GM12874 (cell line): Measurements from ENCODE around the gene KCNIP4.

Experiments
- CTCF ChIP-seq: IDR thresholded peaks from 2 replicates; pipeline ENCODE4 v1.5.1; 2011; ENCODE audit warnings: low read depth, mild to moderate bottlenecking, control low read depth, low read length, moderate library complexity; ENCODE audit not compliant: insufficient read depth

Gene KCNIP4

DNA sequence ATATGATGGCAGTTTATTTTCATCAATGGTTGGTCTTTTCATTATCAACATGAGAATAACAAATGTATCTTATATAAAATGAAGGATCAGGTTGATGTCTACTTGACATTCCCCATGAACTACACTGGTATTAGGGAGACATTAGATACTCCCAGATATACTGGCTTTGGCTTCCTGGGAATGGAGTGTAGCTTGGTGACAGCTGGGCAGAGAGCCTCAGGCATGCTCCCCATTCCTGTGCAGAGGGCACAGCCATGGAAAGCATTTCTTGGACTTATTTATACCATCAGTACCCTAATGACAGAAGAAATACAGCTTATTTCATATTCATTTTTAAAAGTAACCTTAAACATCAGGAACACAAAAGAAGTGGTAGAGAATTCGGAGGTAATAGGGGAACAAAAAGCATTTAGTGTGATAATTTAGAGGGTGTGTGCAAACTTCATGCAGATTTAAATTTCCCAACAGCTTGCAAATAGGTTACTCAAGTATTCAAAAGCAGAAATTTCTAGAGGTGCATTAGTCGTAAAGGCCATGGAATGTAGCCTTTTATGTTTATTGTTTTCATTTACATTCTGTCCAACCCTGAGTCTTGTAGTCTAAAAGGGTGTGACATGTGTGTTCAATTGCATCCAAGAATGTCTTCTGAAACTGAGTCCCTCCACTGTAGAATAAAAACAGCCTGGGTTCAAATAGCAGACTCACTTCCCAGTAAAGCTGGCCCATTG is 573.8 kb downstream of the KCNIP4 start:
- no peak for TF ChIP-seq CTCF

- TF ChIP-seq CTCF: no peak
These were observed 581.0 kb downstream of the KCNIP4 start for GRCh38 chr4:21367567-21367966.

DNA sequence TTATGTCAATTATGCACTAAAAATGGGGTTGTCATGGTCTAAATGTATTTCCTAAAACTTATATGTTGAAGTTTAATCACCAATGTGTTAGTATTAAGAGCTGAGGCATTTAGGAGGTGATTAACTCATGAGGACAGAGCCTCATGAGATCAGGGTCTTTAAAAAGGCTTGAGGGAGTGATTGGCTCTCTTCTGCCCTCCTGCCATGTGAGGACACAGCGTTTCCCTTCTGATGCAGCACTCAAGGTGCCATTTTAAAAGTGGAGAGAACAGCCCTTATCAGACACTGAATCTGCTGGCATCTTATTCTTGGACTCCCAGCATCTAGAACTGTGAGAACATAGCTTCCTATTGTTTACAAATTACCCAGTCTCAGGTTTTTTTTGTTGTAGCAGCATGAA is 581.7 kb downstream of the KCNIP4 start:
- no peak for TF ChIP-seq CTCF

DNA sequence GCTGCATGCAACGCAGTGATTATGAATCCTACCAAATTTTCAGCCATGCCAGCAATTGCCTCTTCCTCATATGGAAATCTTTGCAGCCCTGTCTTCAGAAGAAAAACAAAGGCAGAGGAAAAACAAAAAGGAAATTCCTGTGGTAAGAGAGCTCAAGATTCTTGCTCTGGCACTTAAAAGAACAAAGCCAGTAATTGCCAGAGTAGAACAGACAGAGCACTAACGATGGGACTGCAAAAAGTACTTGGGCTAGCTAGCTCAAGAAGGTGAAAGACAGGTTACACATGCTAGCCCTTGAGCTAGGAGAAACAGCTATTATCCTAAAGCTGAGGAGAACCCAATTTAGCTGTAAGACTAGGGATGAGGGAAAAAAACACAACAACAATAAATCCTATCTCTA is 582.3 kb downstream of the KCNIP4 start:
- no peak for TF ChIP-seq CTCF

DNA sequence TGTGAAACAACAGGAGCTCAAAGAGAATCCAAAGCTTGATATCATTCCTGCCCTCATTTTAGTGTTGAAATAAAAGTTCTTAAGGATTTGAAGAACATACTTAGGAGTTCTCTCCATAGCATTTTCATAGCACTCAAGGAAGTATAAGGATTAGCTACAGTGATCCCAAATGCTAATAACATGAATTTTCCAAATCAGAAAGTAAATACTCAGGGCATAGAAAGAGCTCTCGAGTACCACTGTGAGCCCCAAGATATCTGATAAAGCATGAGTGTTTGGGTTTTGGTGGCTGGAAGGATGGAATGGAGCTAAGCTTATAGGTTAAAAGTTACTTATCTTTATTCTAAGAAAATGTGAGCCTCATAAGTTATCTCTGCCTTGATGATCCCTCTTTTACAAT is 584.9 kb downstream of the KCNIP4 start:
- TF ChIP-seq CTCF: no peak

- TF ChIP-seq CTCF: no peak
These were observed 601.4 kb downstream of the KCNIP4 start for GRCh38 chr4:21347142-21347541.

DNA sequence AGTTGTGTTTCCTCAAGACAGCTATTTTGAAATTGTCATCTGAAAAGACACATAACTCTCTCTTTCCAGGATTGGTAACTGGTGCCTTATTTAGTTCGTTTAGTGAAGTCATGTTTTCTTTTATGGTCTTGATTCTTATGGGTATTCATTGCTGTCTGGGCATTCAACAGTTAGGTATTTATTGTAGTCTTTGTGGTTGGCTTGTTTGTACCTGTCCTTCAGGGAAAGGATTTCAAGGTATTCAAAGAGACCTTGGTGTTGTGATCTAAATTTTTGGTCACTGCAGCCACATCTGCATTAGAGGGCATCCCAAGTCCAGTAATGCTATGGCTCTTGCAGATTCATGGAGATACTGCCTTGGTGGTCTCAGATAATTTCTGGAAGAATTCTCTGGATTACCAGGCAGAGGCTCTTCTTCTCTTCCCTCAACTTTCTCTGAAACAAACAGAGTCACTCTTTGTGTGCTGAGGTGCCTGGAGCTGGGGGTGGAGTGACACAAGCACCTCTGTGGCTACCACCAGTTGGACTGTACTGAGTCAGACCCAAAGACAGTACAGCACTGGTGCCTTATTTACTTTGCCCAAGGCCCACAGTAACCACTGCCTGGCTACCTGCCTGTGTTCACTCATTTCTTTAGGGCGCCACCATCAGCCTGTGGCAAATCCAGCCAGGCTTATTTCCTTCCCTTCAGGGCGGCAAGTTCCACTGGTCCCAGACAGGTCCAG is 620.4 kb downstream of the KCNIP4 start:
- no peak for TF ChIP-seq CTCF
